GM21515 (cell line): ENCODE results near the gene GRIK3.
"Not testable (repeated sequence)": the region's sequence is repeated elsewhere in the genome, so short reads cannot be mapped to it uniquely, and the experiment has no call there.

Experiments used
- ATAC-seq: cut with Tn5 transposase; IDR thresholded peaks from one replicate; pipeline ENCODE4 v1.9.1; 2021; ENCODE audit not compliant: unreplicated experiment

Gene GRIK3

DNA sequence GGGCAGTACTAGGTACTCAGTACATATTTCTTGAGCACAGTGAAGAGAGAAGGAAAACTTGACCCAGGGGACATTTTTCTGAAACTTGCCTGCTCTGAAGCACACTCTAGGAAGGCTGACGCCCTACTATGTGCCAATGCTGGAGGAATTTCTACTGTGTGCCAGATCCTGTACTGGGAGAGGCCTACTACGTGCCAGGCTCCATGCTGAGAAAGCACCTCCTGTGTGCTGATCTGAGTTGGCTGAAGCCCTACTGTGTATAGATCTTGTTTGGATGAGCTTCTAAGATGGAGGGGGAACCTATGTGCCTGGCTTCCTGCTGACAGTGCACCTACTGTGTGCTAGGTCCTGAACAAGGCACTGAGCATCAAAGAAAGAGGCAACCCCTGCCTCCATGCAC, 86.2 kb downstream of the GRIK3 start:
- no peak for ATAC-seq

DNA sequence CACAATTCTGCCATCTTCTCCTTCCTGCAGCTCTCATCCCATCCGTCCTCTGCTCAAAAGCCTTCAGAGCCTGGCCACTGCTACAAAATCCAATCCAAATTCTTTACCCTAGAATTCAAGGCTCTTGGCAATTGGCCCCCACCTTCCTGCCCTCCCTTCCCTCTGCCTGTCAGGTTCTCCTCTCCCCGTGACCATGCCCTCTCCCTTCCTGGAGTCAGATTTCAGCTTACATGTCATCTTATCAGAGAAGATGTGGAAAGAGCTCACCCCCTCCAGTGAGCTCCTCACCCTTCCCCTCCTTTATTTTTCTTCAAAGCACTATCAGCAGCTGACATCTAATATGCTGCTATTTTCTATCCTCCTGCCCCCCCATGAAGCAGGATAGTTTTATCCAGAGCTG, 86.9 kb downstream of the GRIK3 start:
- no peak for ATAC-seq

DNA sequence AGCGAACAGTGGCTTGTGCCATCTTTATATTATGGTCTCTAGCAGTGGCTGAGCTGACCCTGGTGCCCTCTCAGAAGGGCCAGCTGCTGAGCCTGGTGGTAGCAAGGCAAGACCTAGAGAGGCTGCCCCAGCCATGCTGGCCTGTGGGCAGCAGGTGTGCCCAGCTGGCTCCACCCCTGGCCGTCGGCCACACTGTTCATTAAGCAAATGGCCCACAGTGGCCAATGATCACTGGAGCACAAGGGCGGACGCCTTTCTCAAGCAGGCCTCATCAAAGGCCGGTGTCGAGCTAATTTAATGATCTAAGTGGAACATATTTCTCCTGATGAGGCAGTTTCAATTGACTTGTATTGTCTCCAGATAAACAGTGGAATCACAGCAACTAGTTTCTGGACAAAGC, 89.4 kb downstream of the GRIK3 start:
- no peak for ATAC-seq

DNA sequence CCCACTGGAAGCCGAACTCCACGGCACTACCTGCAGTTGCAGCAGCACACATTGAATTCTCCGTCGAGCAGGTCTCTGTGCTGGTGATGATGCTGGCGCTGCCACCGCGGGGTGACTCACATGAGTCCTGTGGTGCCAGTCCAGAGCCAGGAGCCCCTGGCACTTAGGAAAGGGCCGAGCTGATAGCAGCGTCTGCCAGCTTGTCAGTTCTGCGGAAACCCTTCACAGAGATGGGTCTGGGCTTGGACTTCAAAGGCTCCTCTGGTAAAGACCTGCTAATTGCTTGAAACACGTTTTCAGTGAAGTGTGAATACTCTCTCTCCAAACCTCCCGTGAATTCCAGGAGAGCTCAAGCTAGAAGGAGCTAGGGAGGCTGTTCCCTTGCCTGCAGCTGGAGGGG, 92.2 kb downstream of the GRIK3 start:
- ATAC-seq: no peak

DNA sequence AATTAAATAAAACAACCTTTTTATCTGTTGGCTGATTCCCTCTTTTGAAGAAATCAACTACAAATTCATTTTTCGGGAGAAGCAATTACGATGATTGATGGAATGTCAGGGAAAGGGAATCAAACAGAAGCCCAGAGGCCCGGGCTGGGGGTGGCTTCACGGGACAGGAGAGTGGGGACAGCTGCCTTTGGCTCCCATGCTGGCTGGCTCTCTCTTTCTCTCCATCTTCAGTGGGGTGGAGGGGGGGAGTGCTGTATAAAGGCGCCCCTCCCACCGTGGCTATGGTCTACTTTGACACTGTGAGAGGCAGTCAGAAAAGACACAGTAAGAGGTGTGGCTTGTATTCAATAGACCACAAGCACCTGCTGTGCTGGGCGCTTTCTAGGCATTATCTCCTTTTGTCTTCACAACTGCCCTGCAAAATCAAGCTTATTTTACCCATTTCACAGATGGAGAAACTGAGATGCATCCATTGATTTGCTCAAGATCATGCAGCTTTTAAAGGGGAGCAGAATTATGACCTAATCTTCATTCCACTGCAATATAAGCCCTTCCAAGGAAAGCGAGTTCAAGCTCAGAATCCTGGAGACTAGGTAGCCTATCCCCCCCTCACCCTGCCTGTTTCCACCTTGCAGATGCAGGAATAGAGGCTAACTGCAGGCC, 92.9 kb downstream of the GRIK3 start:
- ATAC-seq: no peak

DNA sequence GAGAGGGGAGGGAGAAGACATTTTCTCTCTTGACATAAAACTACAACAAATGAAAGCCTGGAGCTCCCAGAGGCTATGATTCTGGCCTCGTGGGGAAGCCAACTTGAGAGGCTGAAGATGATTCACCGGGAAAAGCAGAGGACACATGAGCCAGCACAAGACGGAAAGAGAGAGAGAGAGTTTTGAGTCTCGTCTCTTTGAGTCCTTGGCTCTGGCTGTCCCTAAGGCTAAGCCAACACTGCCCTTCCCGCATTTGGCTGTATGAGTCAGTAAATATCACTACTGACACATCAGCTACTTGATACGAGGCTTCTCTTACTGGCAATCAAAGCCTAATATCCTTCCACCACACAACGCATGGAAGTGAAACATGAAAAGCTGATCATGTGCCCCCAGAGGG, 95.5 kb downstream of the GRIK3 start:
- ATAC-seq: no peak

DNA sequence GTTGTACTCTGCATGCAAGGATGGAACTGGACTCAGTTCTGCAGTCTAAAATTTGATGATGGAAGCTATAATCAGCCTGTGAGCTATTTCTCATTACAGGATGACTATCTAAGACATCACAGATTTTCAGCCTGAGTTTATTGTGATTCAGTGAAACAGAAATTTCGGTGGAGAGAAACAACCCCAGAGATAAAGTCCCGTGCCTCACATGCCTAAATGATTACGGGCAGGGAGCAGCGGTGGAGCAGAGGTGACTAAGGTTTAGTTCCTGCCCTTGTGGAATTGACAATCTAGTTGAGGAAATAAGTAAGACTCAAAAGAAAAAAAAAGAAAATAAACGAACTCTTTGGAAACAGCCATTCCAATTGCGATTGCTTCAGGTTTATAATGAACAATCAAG, 96.9 kb downstream of the GRIK3 start:
- ATAC-seq: no peak

DNA sequence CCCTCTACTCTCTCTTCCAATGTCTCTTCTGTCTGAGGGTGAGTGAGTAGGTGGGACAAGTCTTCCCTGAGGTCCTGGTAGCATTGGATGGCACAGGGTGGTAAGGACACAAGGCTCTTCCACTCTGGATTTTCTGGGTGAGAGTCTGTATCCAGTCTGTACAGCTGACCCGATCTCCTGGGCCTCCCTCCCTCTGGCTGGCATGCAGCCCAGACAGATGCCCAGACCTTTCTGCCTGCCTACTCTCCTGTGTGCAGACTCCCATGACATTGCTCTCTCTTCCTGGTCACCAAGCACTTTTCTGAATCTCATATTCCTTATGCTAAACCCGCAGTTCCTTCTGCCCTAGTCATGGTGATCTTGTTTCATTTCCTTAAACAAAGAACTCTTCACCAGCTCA, 100.3 kb downstream of the GRIK3 start:
- no peak for ATAC-seq

DNA sequence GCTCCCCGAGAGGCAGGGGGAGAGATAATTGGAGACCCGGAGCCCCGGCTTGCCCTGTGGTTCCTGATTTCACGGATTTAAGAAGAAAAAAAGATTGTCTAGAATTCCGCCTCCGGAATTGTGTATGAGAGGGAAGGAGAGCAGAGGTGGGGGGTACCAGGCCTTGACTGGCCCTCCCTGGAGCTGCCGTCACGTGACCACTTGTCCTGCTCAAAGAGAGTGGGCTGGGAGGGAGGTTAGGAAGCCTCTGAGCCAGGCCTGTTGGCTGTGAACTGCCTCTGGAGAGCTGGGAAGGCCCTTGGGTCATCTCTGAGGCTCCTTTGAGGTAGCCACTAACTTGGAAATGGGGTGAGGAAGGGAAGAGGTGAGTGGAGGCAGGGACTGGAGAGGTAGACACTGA, 106.5 kb downstream of the GRIK3 start:
- ATAC-seq: no peak

DNA sequence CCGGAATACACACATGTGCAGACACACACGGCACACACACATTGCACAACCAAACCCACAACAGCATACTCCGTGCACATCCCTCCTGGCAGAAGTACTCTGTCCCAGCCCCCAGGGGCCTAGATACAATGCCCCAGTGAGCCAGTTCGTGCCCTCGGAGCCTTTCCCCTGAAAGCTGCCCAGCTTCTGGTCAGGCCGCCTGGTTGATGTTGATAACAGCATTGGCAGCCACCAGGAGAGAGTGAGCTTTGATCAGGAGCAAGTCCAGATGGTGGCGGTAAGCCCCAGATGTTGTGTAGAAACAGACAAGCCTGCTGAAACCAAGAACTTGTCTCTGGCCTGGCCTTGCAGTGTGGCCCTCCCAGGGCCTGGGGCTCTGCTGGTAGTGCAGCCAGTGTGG, 109.1 kb downstream of the GRIK3 start:
- ATAC-seq: no peak

DNA sequence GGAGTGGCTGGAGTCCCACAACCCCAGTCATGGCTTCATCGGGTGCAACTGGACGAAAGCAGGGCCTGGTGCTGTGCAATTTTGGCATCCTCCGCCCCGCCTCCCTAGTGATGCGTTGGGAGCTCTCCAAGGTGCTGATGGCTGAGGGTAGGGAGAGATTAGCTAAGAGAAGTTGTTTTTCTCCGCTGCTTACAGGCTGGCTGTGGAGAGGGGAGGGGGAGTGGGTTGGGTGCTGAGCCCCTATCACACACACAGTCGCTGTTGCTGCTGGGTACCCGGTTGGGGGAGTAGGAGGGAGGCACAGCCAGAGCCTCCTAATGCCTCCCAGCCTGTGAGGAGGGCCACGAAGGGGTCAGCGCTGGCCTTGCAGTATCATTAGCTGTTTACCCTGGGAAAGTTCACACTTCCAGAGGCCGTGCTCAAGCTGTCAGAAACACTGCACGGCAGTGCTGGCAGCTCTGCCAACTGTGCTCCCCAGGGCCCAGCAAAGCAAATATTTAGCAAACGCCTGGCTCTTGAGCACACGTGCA, 110.0 kb downstream of the GRIK3 start:
- ATAC-seq: no peak

DNA sequence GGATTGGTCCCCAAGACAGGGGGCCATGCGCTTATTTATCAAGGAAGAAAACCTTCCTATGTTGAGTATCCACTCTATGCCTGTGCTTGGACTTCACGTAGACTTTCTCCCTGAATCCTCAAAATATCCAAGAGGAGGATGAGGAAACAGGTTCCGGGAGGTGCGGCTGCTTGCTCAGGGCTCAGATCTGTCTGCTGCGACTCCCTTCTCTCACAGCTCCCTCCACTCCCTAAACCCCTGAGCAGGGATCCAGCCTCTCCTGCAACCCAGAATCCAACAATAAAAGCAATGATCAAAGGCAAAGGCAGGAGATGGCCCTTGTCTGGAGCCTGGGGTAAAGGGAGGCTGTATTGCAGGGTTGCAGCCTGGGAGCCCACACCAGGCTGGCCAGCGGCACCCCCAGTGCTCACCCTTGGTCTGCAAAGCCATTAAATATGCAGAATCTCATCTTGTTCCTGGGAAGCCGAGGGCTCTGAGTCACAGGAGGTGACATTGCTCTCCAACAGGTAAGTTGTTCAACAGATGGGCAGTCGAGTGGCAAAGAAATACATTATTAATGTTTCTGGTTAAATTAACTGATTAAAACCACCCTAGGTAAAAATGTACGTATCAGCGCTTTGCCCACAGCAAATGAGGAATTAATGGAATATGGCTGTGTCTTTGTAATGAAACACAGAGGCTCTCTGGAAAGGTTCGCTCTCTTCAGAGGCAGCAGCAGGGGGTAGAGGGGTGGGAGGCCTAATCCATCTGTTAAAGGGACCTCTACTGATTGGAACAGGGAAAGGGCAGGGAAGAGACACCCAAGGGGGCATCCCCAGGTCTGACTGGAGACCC, 111.5 kb downstream of the GRIK3 start:
- ATAC-seq: no peak

DNA sequence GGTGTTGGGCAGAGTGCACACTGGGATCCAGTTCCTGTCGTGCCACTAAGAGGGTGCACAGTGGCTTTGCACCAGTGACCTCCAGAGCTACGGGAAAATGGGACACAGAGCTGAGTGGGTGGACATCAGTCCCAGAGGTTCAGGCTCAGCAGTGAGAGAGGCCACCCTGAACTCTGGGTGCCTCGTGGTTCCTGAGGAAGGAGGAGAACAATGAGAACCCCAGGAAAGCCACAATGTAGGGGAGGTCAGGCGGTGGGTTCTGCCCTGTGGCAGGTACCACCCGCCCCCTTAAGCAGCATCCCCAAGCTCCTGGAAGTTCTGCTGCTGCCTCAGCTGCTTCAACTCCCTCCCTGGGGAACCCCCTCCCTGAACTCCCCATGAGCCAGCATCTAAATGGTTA, 112.2 kb downstream of the GRIK3 start:
- ATAC-seq: no peak

DNA sequence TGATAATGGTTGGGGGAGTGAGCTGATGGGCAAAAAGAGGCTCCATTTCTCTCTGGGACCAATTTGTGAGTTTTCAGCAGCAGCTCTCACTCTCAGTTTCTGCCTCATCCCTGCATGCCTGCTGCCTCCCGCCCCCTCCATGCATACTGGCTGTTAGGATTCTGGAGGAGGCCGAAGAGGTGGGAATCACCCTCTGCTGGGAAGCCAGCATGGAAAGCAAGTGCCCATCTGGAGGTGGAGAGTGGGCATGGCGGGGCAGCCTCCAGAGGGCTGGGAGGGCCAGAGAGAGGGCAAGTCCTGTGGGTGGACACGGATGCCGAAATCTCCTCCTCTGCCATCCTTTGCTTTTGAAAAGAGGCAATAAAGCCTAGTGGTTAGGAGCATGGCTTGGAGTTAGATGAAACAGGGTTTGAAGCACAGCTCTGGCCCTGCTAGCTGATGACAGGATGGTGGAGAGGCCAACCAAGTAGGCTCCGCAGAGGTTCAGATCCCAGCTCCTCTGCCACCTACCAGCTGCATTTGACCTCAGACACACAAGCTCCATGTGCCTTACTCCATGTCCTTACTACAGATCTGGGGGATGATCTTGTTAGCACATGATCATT, 113.4 kb downstream of the GRIK3 start:
- no peak for ATAC-seq

DNA sequence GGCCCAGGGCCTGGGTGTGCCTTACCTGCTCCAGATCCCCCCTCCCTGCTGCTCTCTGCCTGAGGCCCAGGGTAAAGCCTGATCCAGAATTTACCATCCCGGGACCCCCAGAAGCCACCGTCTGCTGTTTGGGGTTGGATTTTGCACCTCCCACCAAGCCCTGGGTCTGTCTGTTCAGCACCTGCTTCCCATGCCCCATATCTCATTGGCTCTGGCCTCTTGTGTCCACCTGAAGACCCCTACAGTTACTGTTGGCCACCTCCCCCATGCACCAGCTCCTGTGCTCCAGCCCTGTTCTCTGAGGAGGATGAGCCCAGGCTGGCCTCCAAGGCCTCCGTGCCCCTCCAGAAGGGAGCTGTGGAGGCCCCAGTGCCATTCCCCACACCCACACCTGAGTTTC, 113.9 kb downstream of the GRIK3 start:
- no peak for ATAC-seq

DNA sequence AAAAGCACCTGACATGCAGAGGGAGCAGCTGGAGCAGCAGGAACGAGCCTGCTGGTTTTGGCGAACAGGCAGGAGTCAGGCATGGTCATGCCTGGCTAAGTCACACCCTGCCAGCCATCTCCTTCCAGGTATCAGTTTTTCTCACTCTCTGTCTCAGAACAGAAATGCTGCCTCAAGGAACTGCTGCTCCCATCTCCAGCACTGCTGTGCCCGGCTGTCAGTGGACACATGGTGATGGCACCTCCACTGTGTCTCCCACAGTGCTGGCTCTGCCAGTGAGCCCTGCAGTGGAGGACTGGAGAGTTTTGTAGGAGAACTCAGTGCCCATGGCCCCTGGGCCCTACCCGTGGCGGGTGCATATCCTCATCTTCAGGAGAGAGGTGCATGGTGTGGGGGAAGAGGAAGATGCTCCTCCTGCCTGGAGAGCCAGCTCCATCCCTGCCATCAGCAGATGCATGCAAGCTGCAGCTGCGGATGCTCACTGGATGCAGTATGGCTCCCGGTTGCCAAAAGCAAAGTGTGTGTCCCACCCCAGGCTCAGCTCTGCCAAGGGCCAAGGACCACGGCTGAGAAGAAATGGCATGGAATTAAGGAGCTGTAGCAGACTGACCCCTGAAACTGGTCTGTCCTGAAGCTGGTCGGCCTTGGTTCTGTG, 114.7 kb downstream of the GRIK3 start:
- no peak for ATAC-seq

DNA sequence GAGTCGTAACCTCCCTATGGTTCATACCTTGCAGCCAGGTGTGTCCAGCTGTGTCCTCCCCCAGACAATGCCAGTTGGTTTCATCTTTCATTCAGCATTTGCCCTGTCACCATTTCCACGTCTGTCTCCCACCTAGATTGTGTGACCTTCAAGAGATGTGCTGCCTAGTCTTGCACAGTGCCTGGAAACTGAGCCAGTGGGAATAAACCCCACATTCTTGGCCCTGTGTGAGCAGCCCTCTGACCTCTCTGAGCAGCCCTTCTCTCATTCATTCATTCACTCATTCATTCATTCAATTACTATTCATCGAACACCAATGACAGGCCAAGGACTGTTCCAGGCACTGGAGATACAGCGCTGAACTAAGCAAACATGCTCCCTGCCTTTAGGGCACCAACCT, 115.7 kb downstream of the GRIK3 start:
- ATAC-seq: no peak

DNA sequence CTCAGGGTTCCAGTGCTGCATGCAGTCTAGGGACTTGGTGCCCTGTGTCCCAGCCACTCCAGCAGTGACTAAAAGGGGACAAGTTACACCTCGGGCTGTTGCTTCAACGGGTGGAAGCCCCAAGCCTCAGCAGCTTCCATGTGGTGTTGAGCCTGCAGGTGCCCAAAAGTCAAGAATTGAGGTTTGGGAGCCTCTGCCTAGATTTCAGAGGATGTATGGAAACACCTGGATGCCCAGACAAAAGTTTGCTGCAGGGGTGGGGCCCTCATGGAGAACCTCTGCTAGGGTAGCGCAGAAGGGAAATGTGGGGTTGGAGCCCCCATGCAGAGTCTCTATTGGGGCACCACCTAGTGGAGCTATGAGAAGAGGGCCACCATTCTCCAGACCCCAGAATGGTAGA, 117.8 kb downstream of the GRIK3 start:
- ATAC-seq: not testable (repeated sequence)

DNA sequence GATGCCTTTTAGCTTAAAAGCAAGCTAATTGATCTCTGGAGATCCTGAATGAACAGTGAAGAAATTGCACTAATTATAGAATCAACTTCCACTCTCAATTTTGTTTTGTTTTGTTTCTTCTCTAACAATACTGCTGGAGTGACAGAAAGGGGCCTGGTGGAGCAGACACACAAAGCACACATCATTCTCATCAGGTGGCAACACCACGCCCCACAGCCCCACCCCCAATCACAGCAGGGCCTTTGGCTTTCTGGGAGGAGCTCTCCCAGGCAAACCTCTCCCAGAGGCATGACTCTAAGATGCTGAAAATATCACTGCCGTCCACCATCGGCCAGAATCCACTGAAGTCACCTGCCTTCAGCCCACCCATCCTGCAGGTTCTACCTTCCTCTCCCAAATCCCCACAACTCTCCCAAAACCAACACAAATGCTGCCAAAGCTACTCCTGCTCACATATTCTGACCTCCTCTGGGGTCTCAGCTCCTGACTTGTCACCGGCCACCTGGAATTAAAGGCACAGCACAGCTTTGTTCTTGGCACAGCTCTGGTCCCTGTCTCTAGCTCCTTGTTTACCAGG, 120.7 kb downstream of the GRIK3 start:
- no peak for ATAC-seq

DNA sequence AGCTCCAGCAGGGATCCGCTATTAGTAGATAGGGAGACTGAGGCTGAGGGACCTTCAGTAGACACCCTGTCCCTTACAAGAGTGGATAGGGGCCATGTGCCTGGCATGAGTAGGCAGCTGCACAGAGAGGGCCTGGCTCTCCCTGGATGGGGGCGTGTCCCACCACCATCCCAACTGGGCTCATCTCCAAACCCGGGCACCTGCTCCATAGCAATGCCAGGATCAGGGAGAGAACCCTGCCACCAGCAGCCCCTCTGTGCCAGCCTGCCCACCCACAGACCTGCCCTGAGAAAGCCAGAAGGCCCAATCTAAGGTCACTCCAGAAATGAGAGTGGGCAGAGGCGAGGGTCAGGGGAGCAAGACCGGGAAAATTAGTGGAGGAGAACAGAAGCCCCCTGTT, 121.3 kb downstream of the GRIK3 start:
- no peak for ATAC-seq

DNA sequence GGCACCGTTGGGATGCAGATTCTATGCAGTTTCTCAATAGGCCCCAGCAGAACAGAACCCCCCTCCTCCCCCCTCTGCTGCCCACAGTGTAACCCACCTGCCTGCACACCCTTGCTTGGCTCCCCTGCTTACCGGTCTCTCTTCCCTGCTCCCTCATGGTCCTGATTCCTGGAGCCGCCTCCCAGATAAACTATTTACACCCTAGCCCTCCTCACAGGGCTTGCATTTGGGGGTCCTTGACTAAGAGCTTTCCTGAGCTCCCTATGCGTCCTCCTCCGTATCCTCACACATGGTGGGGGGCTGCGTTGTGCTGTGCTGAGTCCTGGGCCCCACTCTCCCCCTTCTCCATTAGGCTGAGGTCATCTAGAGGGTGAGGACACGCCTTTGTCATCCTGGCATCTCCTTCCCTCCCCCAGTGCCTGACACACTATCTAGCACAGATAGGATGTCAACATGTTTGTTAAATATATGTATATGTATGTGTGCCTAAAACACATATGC, 121.9 kb downstream of the GRIK3 start:
- ATAC-seq: no peak
